Upper lobe of left lung (tissue), 4 donors: ENCODE measurements around the gene SEMA6A.

Experiments
- CTCF ChIP-seq, 6 experiments: fragments of 450-650 bp in 4 of 6; fragments of 200-600 bp in 2 of 6; sonication (generic) in 2 of 6; IDR thresholded peaks; one replicate each; pipeline ENCODE4 v1.5.1; 2016 to 2019; ENCODE audit warnings: antibody characterized with exemption in 6 of 6
- POLR2AphosphoS5 ChIP-seq, 2 donors: sonication (generic); formaldehyde crosslinking; IDR thresholded peaks; one replicate each; pipeline ENCODE4 v1.5.1; 2017; ENCODE audit warnings: antibody characterized with exemption in 2 of 2

GRCh38 chr5:116396476-116397099 is 178.0 kb downstream of the SEMA6A start:
- TF ChIP-seq CTCF (IDR thresholded peaks at IDR 0.05) (no peak), POLR2AphosphoS5 (IDR thresholded peaks at IDR 0.05) (no peak)
